Gastrocnemius medialis (tissue), 4 donors: Measurements from ENCODE around the gene TTC3. TPM values are rescaled to one million over a fixed set of nuclear protein-coding genes. Genes with fewer than 3 reads are reported as not detected.
A peak's percentile ranks its signal among the peaks of the same experiment; 100 is the strongest.
"Not testable (repeated sequence)": the region's sequence is repeated elsewhere in the genome, so short reads cannot be mapped to it uniquely, and the experiment has no call there.

Experiments used
- ATAC-seq, 2 donors: fragments of 150-250 bp; one replicate each; pipeline ENCODE4 v1.9.1; 2016
- DNase-seq, 2 donors: peaks; one replicate each; pipeline ENCODE4 v3.0.0-alpha.2; 2019
- H3K27ac ChIP-seq, 4 donors: fragments of 200-600 bp; sonication (generic); 1 replicate in 1 of 4; 2 replicates in 3 of 4; pipeline ENCODE4 v1.5.1; 2016 to 2018; ENCODE audit warnings: mild to moderate bottlenecking in 2 of 4, moderate library complexity in 1 of 4
- H3K27me3 ChIP-seq, 3 donors: fragments of 200-600 bp; sonication (generic) in 2 of 3; 1 replicate in 1 of 3; 2 replicates in 2 of 3; pipeline versions ENCODE4 v1.5.1 to v1.6.0; 2016 to 2019; ENCODE audit warnings: mild to moderate bottlenecking in 1 of 3, moderate library complexity in 1 of 3
- H3K36me3 ChIP-seq, 2 donors: fragments of 200-600 bp; sonication (generic) in 1 of 2; one replicate each; pipeline ENCODE4 v1.5.1; 2017 to 2018
- H3K4me1 ChIP-seq, 2 donors: fragments of 200-600 bp; sonication (generic) in 1 of 2; one replicate each; pipeline ENCODE4 v1.5.1; 2016 to 2017; ENCODE audit warnings: mild to moderate bottlenecking in 2 of 2
- H3K4me3 ChIP-seq, 4 donors: fragments of 200-600 bp; sonication (generic) in 3 of 4; 1 replicate in 1 of 4; 2 replicates in 3 of 4; pipeline ENCODE4 v1.5.1; 2016 to 2019; ENCODE audit warnings: mild to moderate bottlenecking in 2 of 4
- H3K9me3 ChIP-seq, 3 donors: fragments of 200-600 bp; sonication (generic) in 2 of 3; 1 replicate in 1 of 3; 2 replicates in 2 of 3; pipeline ENCODE4 v1.5.1; 2016 to 2019
- CTCF ChIP-seq, 5 experiments: fragments of 450-650 bp in 3 of 5; fragments of 200-600 bp in 2 of 5; sonication (generic) in 2 of 5; IDR thresholded peaks in 4 of 5; conservative IDR thresholded peaks in 1 of 5; 1 replicate in 4 of 5; 2 replicates in 1 of 5; pipeline ENCODE4 v1.5.1; 2016 to 2019; ENCODE audit warnings: antibody characterized with exemption in 5 of 5, mild to moderate bottlenecking in 3 of 5, moderate library complexity in 3 of 5
- POLR2A ChIP-seq, 2 donors: fragments of 450-650 bp; IDR thresholded peaks; one replicate each; pipeline ENCODE4 v1.6.1; 2017; ENCODE audit warnings: antibody characterized with exemption in 2 of 2, mild to moderate bottlenecking in 2 of 2, moderate library complexity in 2 of 2
- in situ Hi-C, 4 donors: fragments of 200-750 bp; cut with MboI; loops; one replicate each; pipeline versions ENCODE4 v1.15.0 to v1.8.0; 2017; ENCODE audit warnings: low sequenced_read_pairs in 4 of 4
- intact Hi-C: fragments of 100-400 bp; cut with DNase I; formaldehyde crosslinking; loops from one replicate; pipeline ENCODE4 v1.15.1; 2023; ENCODE audit warnings: low total_unique reads
- total RNA-seq, 4 donors: library from RNA; depleted of rRNA; stranded (reverse); fragments of >200 nt; gene quantifications; one replicate each; pipeline versions ENCODE4 v1.1.0 to v1.2.3, GENCODE V29; 2016

TTC3 gene
- total RNA-seq, 4 donors from 2014 or later: 39.5 to 71.6 (median 44.1) TPM

GRCh38 chr21:37219761-37220432 lies 146.8 kb downstream of the TTC3 start:
- H3K9me3 ChIP-seq: no peaks in the 10 kb centered on the region
- DNase-seq (no peak), ATAC-seq (no peak)
- intact Hi-C loops (loop anchor here (2.0 to 5.0 kb wide), 3 partner anchors 47 to 422 kb away; partner anchors contain the start of gene VPS26C), in situ Hi-C loops (no loop called here)
- peaks cover 4% of the 10 kb centered on the region in 2 donors for H3K4me1 ChIP-seq
- peak overlapping the region in 3 of 4 donors; percentile 81 to 88 (median 85) for H3K27ac ChIP-seq
- no peak for TF ChIP-seq CTCF (IDR thresholded peaks at IDR 0.05 in 4 of 5, conservative IDR thresholded peaks at IDR 0.05 in 1 of 5)
- TF ChIP-seq POLR2A (IDR thresholded peaks at IDR 0.05): no peak
- peak overlapping the region; percentile 76 to 84 (median 81) for H3K4me3 ChIP-seq
- peaks cover 0 to 17% of the 10 kb centered on the region in 2 donors for H3K36me3 ChIP-seq
- H3K27me3 ChIP-seq: no peaks in the 10 kb centered on the region

GRCh38 chr21:37220433-37220980 lies 147.5 kb downstream of the TTC3 start:
- peak overlapping the region; percentile 76 to 84 (median 81) for H3K4me3 ChIP-seq
- DNase-seq (no peak), ATAC-seq (peak; percentile 54 to 69)
- no peak for TF ChIP-seq POLR2A (IDR thresholded peaks at IDR 0.05)
- H3K4me1 ChIP-seq: peaks cover 4% of the 10 kb centered on the region in 2 donors
- H3K9me3 ChIP-seq: no peaks in the 10 kb centered on the region
- peaks cover 0 to 23% of the 10 kb centered on the region in 2 donors for H3K36me3 ChIP-seq
- intact Hi-C loops: loop anchor here (2.0 to 5.0 kb wide), 3 partner anchors 46 to 422 kb away; partner anchors contain the start of gene VPS26C
- in situ Hi-C loops: no loop called here
- H3K27ac ChIP-seq: peak overlapping the region; percentile 81 to 88 (median 85)
- H3K27me3 ChIP-seq: no peaks in the 10 kb centered on the region

GRCh38 chr21:37220981-37221664 lies 148.1 kb downstream of the TTC3 start:
- intact Hi-C loops: loop anchor here (2.0 to 5.0 kb wide), 3 partner anchors 46 to 421 kb away; partner anchors contain the start of gene VPS26C
- in situ Hi-C loops: no loop called here
- H3K27me3 ChIP-seq: no peaks in the 10 kb centered on the region
- peak; percentile 37 to 52 for TF ChIP-seq POLR2A (IDR thresholded peaks at IDR 0.05)
- peak in 4 of 5 experiments; percentile 37 to 54 (median 42) for TF ChIP-seq CTCF (IDR thresholded peaks at IDR 0.05 in 4 of 5, conservative IDR thresholded peaks at IDR 0.05 in 1 of 5)
- DNase-seq (peak; percentile 87 to 92), ATAC-seq (peak; percentile 91 to 93)
- H3K4me3 ChIP-seq: peak overlapping the region; percentile 76 to 84 (median 81)
- peaks cover 4% of the 10 kb centered on the region in 2 donors for H3K4me1 ChIP-seq
- H3K27ac ChIP-seq: peak overlapping the region; percentile 81 to 88 (median 85)
- H3K9me3 ChIP-seq: no peaks in the 10 kb centered on the region
- H3K36me3 ChIP-seq: peaks cover 0 to 29% of the 10 kb centered on the region in 2 donors

- H3K4me1 ChIP-seq, ATAC-seq, H3K27me3 ChIP-seq, H3K27ac ChIP-seq, DNase-seq, H3K9me3 ChIP-seq, in situ Hi-C loops, H3K4me3 ChIP-seq: not testable (repeated sequence)
- intact Hi-C loops: loop anchor here (5.0 kb wide), 2 partner anchors 55 to 420 kb away; no protein-coding TSS in a partner anchor
- H3K36me3 ChIP-seq: peaks cover 0 to 40% of the 10 kb centered on the region in 2 donors
Observed at GRCh38 chr21:37222248-37222647, 149.2 kb downstream of the TTC3 start.

- Histone ChIP-seq H3K9me3 (no peaks in the 10 kb centered on the region), H3K27ac (no peak overlapping the region), H3K4me3 (no peak overlapping the region), H3K36me3 (peaks cover 0 to 56% of the 10 kb centered on the region in 2 donors), H3K4me1 (peaks cover 4% of the 10 kb centered on the region in 2 donors), H3K27me3 (no peaks in the 10 kb centered on the region)
- intact Hi-C loops: loop anchor here (5.0 kb wide), 2 partner anchors 57 to 418 kb away; no protein-coding TSS in a partner anchor
- ATAC-seq (no peak), DNase-seq (no peak)
- TF ChIP-seq CTCF (IDR thresholded peaks at IDR 0.05 in 4 of 5, conservative IDR thresholded peaks at IDR 0.05 in 1 of 5) (no peak), POLR2A (IDR thresholded peaks at IDR 0.05) (no peak)
- in situ Hi-C loops: no loop called here
Observed at GRCh38 chr21:37223804-37224345, 150.8 kb downstream of the TTC3 start.
